Liver (tissue), 9 donors: ENCODE data around the gene FPR1. TPM values are rescaled to one million over a fixed set of nuclear protein-coding genes. Genes with fewer than 3 reads are reported as not detected.

ENCODE experiments used
- DNase-seq: peaks from one replicate; pipeline ENCODE4 v3.0.0-alpha.2; 2017; ENCODE audit warnings: low spot score
- H3K27ac ChIP-seq, 2 donors: one replicate each; pipeline ENCODE4 v1.7.0; 2013; ENCODE audit warnings: inconsistent platforms in 2 of 2, low read length in 2 of 2, control low read depth in 1 of 2, low read depth in 1 of 2, mild to moderate bottlenecking in 1 of 2
- H3K27me3 ChIP-seq, 4 donors: one replicate each; pipeline versions ENCODE4 v1.6.1 to v1.7.0; 2013; ENCODE audit warnings: low read length in 3 of 4, inconsistent platforms in 1 of 4, mild to moderate bottlenecking in 1 of 4, moderate library complexity in 1 of 4; ENCODE audit not compliant: control insufficient read depth in 4 of 4, insufficient read depth in 4 of 4
- H3K36me3 ChIP-seq, 4 donors: one replicate each; pipeline versions ENCODE4 v1.6.1 to v1.7.0; 2013; ENCODE audit warnings: low read length in 3 of 4, mild to moderate bottlenecking in 3 of 4, low read depth in 1 of 4, moderate library complexity in 1 of 4; ENCODE audit not compliant: control insufficient read depth in 4 of 4, insufficient read depth in 3 of 4
- H3K4me1 ChIP-seq, 4 donors: one replicate each; pipeline versions ENCODE4 v1.6.1 to v1.7.0; 2013; ENCODE audit warnings: low read length in 3 of 4, mild to moderate bottlenecking in 3 of 4, moderate library complexity in 1 of 4; ENCODE audit not compliant: control insufficient read depth in 4 of 4, insufficient read depth in 4 of 4
- H3K4me3 ChIP-seq, 3 donors: one replicate each; pipeline versions ENCODE4 v1.6.1 to v1.7.0; 2013; ENCODE audit warnings: low read length in 3 of 3, control low read depth in 1 of 3, low read depth in 1 of 3, mild to moderate bottlenecking in 1 of 3
- H3K9ac ChIP-seq, 2 donors: one replicate each; pipeline ENCODE4 v1.7.0; 2013; ENCODE audit warnings: low read length in 2 of 2, mild to moderate bottlenecking in 2 of 2, moderate library complexity in 2 of 2, control low read depth in 1 of 2, low read depth in 1 of 2
- H3K9me3 ChIP-seq, 4 donors: one replicate each; pipeline versions ENCODE4 v1.6.1 to v1.7.0; 2013; ENCODE audit warnings: low read length in 3 of 4; ENCODE audit not compliant: control insufficient read depth in 4 of 4
- ATF3 ChIP-seq: IDR thresholded peaks from 2 replicates; pipeline ENCODE4 v1.6.1; 2016; ENCODE audit warnings: antibody characterized with exemption
- EGR1 ChIP-seq, 2 donors: IDR thresholded peaks; 2 replicates each; pipeline ENCODE4 v1.6.1; 2016 to 2018; ENCODE audit warnings: antibody characterized with exemption in 2 of 2, low read depth in 2 of 2
- GABPA ChIP-seq, 2 donors: IDR thresholded peaks in 1 of 2; conservative IDR thresholded peaks in 1 of 2; 2 replicates each; pipeline ENCODE4 v1.6.1; 2016; ENCODE audit warnings: antibody characterized with exemption in 2 of 2, mild to moderate bottlenecking in 1 of 2, moderate library complexity in 1 of 2
- HNF4A ChIP-seq, 2 donors: conservative IDR thresholded peaks; 2 replicates each; pipeline ENCODE4 v1.6.1; 2016; ENCODE audit warnings: antibody characterized with exemption in 2 of 2, mild to moderate bottlenecking in 2 of 2
- HNF4G ChIP-seq: IDR thresholded peaks from 2 replicates; pipeline ENCODE4 v1.6.1; 2016; ENCODE audit warnings: antibody characterized with exemption
- JUND ChIP-seq, 2 donors: IDR thresholded peaks; 2 replicates each; pipeline ENCODE4 v1.6.1; 2016; ENCODE audit warnings: antibody characterized with exemption in 2 of 2
- MAX ChIP-seq: IDR thresholded peaks from 2 replicates; pipeline ENCODE4 v1.6.1; 2016; ENCODE audit warnings: antibody characterized with exemption
- RAD21 ChIP-seq, 2 donors: IDR thresholded peaks; 2 replicates each; pipeline ENCODE4 v1.6.1; 2016; ENCODE audit warnings: antibody characterized with exemption in 2 of 2, mild to moderate bottlenecking in 2 of 2
- REST ChIP-seq: IDR thresholded peaks from 2 replicates; pipeline ENCODE4 v1.6.1; 2016; ENCODE audit warnings: antibody characterized with exemption, mild to moderate bottlenecking
- SP1 ChIP-seq: IDR thresholded peaks from 2 replicates; pipeline ENCODE4 v1.6.1; 2018; ENCODE audit warnings: antibody characterized with exemption, mild to moderate bottlenecking
- ZBTB33 ChIP-seq: IDR thresholded peaks from 2 replicates; pipeline ENCODE4 v1.6.1; 2016; ENCODE audit warnings: antibody characterized with exemption
- WGBS: extraction: QIAGEN DNeasy Blood & Tissue Kit; methylation state at CpG from one replicate; pipeline ENCODE4 v1.1.7; 2013; 5-methylcytosine and 5-hydroxymethylcytosine counted together
- polyA plus RNA-seq, 2 donors: library from polyadenylated mRNA; stranded (reverse) in 1 of 2; unstranded in 1 of 2; fragments of 200-250 nt in 1 of 2; fragments of >200 nt in 1 of 2; fragmentation: Nextera tagmentation in 1 of 2; extraction: Ambion mirVana in 1 of 2; gene quantifications; one replicate each; pipeline versions ENCODE4 v1.2.1 to v1.2.3, GENCODE V29; 2013 to 2015
- total RNA-seq, 2 donors: library from RNA; depleted of rRNA; stranded (reverse); fragments of >200 nt; gene quantifications; one replicate each; pipeline ENCODE4 v1.2.3, GENCODE V29; 2014
- donor health status: healthy.
- donor health status: healthy.
- donor health status: healthy.
- donor health status: healthy.
- donor health status: healthy.

Gene FPR1
- total and polyA plus RNA-seq, 4 donors = 2.7 to 17.0 (median 8.1) TPM

- Histone ChIP-seq H3K27ac (no peak overlapping the region), H3K9me3 (peaks cover 0 to 7% (median 2%) of the 10 kb centered on the region in 4 donors), H3K27me3 (peaks cover 0 to 10% (median 3%) of the 10 kb centered on the region in 4 donors), H3K4me1 (peaks cover 0 to 4% (median 0%) of the 10 kb centered on the region in 4 donors), H3K9ac (no peak overlapping the region), H3K4me3 (peak overlapping the region in 1 of 3 donors; percentile 12), H3K36me3 (no peaks in the 10 kb centered on the region)
- TF ChIP-seq ATF3 (no peak), HNF4A (conservative IDR thresholded peaks at IDR 0.05) (no peak), HNF4G (no peak), SP1 (no peak), GABPA (IDR thresholded peaks at IDR 0.05 in 1 of 2, conservative IDR thresholded peaks at IDR 0.05 in 1 of 2) (no peak), ZBTB33 (no peak), REST (no peak), EGR1 (IDR thresholded peaks at IDR 0.05; ENCODE audit: low read depth in 2 of 2) (no peak), MAX (no peak), JUND (IDR thresholded peaks at IDR 0.05) (no peak)
- no peak for DNase-seq
- WGBS = 9% methylated on average over 83 of the region's 83 CpGs
These were observed 32.3 kb downstream of the FPR1 start for GRCh38 chr19:51719251-51719988.

- Histone ChIP-seq H3K36me3 (no peaks in the 10 kb centered on the region), H3K9ac (no peak overlapping the region), H3K27ac (no peak overlapping the region), H3K27me3 (peaks cover 0 to 3% (median 3%) of the 10 kb centered on the region in 4 donors), H3K4me1 (peaks cover 0 to 4% (median 0%) of the 10 kb centered on the region in 4 donors), H3K9me3 (peaks cover 0 to 5% (median under 1%) of the 10 kb centered on the region in 4 donors), H3K4me3 (no peak overlapping the region)
- no peak for DNase-seq
- 75% methylated on average over 11 of the region's 11 CpGs for WGBS
- TF ChIP-seq EGR1 (IDR thresholded peaks at IDR 0.05; ENCODE audit: low read depth in 2 of 2) = no peak
- TF ChIP-seq HNF4G = no peak
- no peak for TF ChIP-seq RAD21 (IDR thresholded peaks at IDR 0.05)
These were observed 34.8 kb downstream of the FPR1 start for GRCh38 chr19:51716925-51717324.
